ENCODE measurements around the gene POU5F2. TPM values are rescaled to one million over a fixed set of nuclear protein-coding genes. Genes with fewer than 3 reads are reported as not detected.

The POU5F2 gene
- total and polyA plus RNA-seq, 9 of the 15 experiments (the other 6 are each of a cell fraction or from before 2014, with no cell fraction given): 0.01 to 0.40 (median 0.18) TPM; not detected in 2

- H3K9ac ChIP-seq (ENCODE audit: insufficient read depth in 1 of 2, low read depth in 2 of 2, low read length in 2 of 2): no peak overlapping the region
- no peaks in the 10 kb centered on the region for H3K9me1 ChIP-seq (ENCODE audit: control insufficient read depth, insufficient read depth, low read length)
- H3K79me2 ChIP-seq (ENCODE audit: control insufficient read depth, insufficient read depth, low read length): no peaks in the 10 kb centered on the region
- H3K27ac ChIP-seq (ENCODE audit: extremely low read depth, low read depth, low read length): no peak overlapping the region
- intact Hi-C loops (cut with micrococcal nuclease): no loop called here
- CTCF ChIA-PET (ENCODE audit: low intra/inter-chr PET ratio): no interaction called here
- no peak for FAIRE-seq
- 0 out of 2 replicates have a peak, but pooled peaks cover 2% of the 10 kb centered on the region for H3K9me3 ChIP-seq (replicated peaks; ENCODE audit: control insufficient read depth, insufficient read depth, low read depth, low read length)
- H3K36me3 ChIP-seq (ENCODE audit: control insufficient read depth, insufficient read depth, low read length): no peaks in the 10 kb centered on the region
- no peak overlapping the region for H3K4me2 ChIP-seq (ENCODE audit: insufficient read depth, low read length)
- TF ChIP-seq RBM17 (IDR thresholded peaks at IDR 0.05; ENCODE audit: borderline replicate concordance, low read depth, low read length): no peak
- no peak for TF ChIP-seq BDP1 (IDR thresholded peaks at IDR 0.05; ENCODE audit: insufficient read depth, insufficient read length)
- no peak for TF ChIP-seq GATA2 (CRISPR knock-in tag; IDR thresholded peaks at IDR 0.05)
- no peak for TF ChIP-seq ARID4B (CRISPR knock-in tag; IDR thresholded peaks at IDR 0.05)
- no peak for TF ChIP-seq BRF2 (IDR thresholded peaks at IDR 0.05; ENCODE audit: borderline replicate concordance, insufficient read depth, insufficient read length)
- TF ChIP-seq ZNF3 (CRISPR knock-in tag; IDR thresholded peaks at IDR 0.05): no peak
- no peak for TF ChIP-seq ETS1 (conservative IDR thresholded peaks at IDR 0.05; ENCODE audit: control insufficient read depth, low read depth, low read length)
- no peak for DNase-seq (ENCODE audit: extremely low read depth in 1 of 4, low spot score in 3 of 4)
- H4K20me1 ChIP-seq (replicated peaks; ENCODE audit: control insufficient read depth, insufficient read depth, low read length): no peaks in the 10 kb centered on the region
- no peak overlapping the region for H2AFZ ChIP-seq (ENCODE audit: low read depth, low read length)
- POLR2A ChIA-PET: no interaction called here
- no peaks in the 10 kb centered on the region for H3K27me3 ChIP-seq (ENCODE audit: control insufficient read depth in 2 of 2, insufficient read depth in 2 of 2, low read length in 2 of 2)
- in situ Hi-C loops (cut with MboI): no loop called here
- H3K4me3 ChIP-seq: no peak overlapping the region
- no TSS peak for BruUV-seq (replicated peaks)
- peaks cover 0 to 3% of the 10 kb centered on the region in 2 experiments; a peak in 1 of 5 replicates for H3K4me1 ChIP-seq (replicated peaks in 1 of 2; ENCODE audit: control insufficient read depth in 2 of 2, insufficient read depth in 2 of 2, low read length in 2 of 2)
- 0% methylated on average over 2 of the region's 2 CpGs for WGBS (ENCODE audit: insufficient coverage, low coverage, missing lambda C conversion rate)
- ATAC-seq: no peak
These were observed 5.1 kb downstream of the POU5F2 start for GRCh38 chr5:93736284-93736683.

Measured in K562 (cell line).